Measurements from ENCODE around the gene ARHGEF7. TPM values are rescaled to one million over a fixed set of nuclear protein-coding genes. Genes with fewer than 3 reads are reported as not detected.

Gene ARHGEF7
- total RNA-seq, 2 donors from 2014 or later: 61.7 to 76.0 TPM

- intact Hi-C loops (cut with DNase I): no loop called here
- no peak for DNase-seq (ENCODE audit: low spot score)
Measured at GRCh38 chr13:111204438-111205177, 89.5 kb downstream of the ARHGEF7 start.

GRCh38 chr13:111206148-111206547, 91.0 kb downstream of the ARHGEF7 start:
- intact Hi-C loops (cut with DNase I): no loop called here
- no peak for DNase-seq (ENCODE audit: low spot score)

- intact Hi-C loops (cut with DNase I): loop anchor here in 1 of 2 donors (10.0 kb wide), 1 partner anchor 55 kb away; no protein-coding TSS in a partner anchor
- no peak for DNase-seq (ENCODE audit: low spot score)
Measured at GRCh38 chr13:111209613-111210012, 94.5 kb downstream of the ARHGEF7 start.

- DNase-seq (ENCODE audit: low spot score): no peak
- intact Hi-C loops (cut with DNase I): loop anchor here in 1 of 2 donors (10.0 kb wide), 1 partner anchor 55 kb away; no protein-coding TSS in a partner anchor
Measured at GRCh38 chr13:111210091-111210490, 95.0 kb downstream of the ARHGEF7 start.

GRCh38 chr13:111210544-111211469, 95.7 kb downstream of the ARHGEF7 start:
- intact Hi-C loops (cut with DNase I): loop anchor here in 1 of 2 donors (10.0 kb wide), 1 partner anchor 56 kb away; no protein-coding TSS in a partner anchor
- no peak for DNase-seq (ENCODE audit: low spot score)

- DNase-seq (ENCODE audit: low spot score): no peak
- intact Hi-C loops (cut with DNase I): loop anchor here in 1 of 2 donors (10.0 kb wide), 1 partner anchor 57 kb away; no protein-coding TSS in a partner anchor
Measured at GRCh38 chr13:111211789-111212516, 96.8 kb downstream of the ARHGEF7 start.

- intact Hi-C loops (cut with DNase I): loop anchor here in 1 of 2 donors (10.0 kb wide), 1 partner anchor 58 kb away; no protein-coding TSS in a partner anchor
- no peak for DNase-seq (ENCODE audit: low spot score)
Measured at GRCh38 chr13:111212517-111212873, 97.4 kb downstream of the ARHGEF7 start.

GRCh38 chr13:111213964-111214726, 99.0 kb downstream of the ARHGEF7 start:
- DNase-seq (ENCODE audit: low spot score): no peak
- intact Hi-C loops (cut with DNase I): loop anchor here in 1 of 2 donors (10.0 kb wide), 1 partner anchor 59 kb away; no protein-coding TSS in a partner anchor

GRCh38 chr13:111215081-111216047, 100.3 kb downstream of the ARHGEF7 start:
- no peak for DNase-seq (ENCODE audit: low spot score)
- intact Hi-C loops (cut with DNase I): loop anchor here (5.0 to 10.0 kb wide), 3 partner anchors 61 to 148 kb away; no protein-coding TSS in a partner anchor

- intact Hi-C loops (cut with DNase I): loop anchor here (5.0 to 10.0 kb wide), 3 partner anchors 62 to 149 kb away; no protein-coding TSS in a partner anchor
- no peak for DNase-seq (ENCODE audit: low spot score)
Measured at GRCh38 chr13:111216166-111216960, 101.3 kb downstream of the ARHGEF7 start.

GRCh38 chr13:111217641-111218040, 102.5 kb downstream of the ARHGEF7 start:
- DNase-seq (ENCODE audit: low spot score): no peak

GRCh38 chr13:111219280-111219679, 104.2 kb downstream of the ARHGEF7 start:
- DNase-seq (ENCODE audit: low spot score): no peak
- intact Hi-C loops (cut with DNase I): loop anchor here (5.0 to 10.0 kb wide), 3 partner anchors 64 to 152 kb away; no protein-coding TSS in a partner anchor

More at GRCh38 chr13:111217641-111218040, 102.5 kb downstream of the ARHGEF7 start:
- intact Hi-C loops (cut with DNase I): loop anchor here (1.0 to 10.0 kb wide), 4 partner anchors 19 to 150 kb away; no protein-coding TSS in a partner anchor

- no peak for DNase-seq (ENCODE audit: low spot score)
Measured at GRCh38 chr13:111219950-111220349, 104.8 kb downstream of the ARHGEF7 start.

GRCh38 chr13:111225166-111225565, 110.1 kb downstream of the ARHGEF7 start:
- DNase-seq (ENCODE audit: low spot score): no peak
- intact Hi-C loops (cut with DNase I): no loop called here

More at GRCh38 chr13:111219950-111220349, 104.8 kb downstream of the ARHGEF7 start:
- intact Hi-C loops (cut with DNase I): loop anchor here (5.0 to 10.0 kb wide), 3 partner anchors 65 to 153 kb away; no protein-coding TSS in a partner anchor

GRCh38 chr13:111225810-111226546, 110.9 kb downstream of the ARHGEF7 start:
- no peak for DNase-seq (ENCODE audit: low spot score)
- intact Hi-C loops (cut with DNase I): no loop called here

All from posterior vena cava (tissue), 2 donors.